Natural killer cell (primary cell): ENCODE data around the gene DHX57. TPM values are rescaled to one million over a fixed set of nuclear protein-coding genes. Genes with fewer than 3 reads are reported as not detected.
"Not testable (repeated sequence)": the region's sequence is repeated elsewhere in the genome, so short reads cannot be mapped to it uniquely, and the experiment has no call there.

Experiments used
- ATAC-seq, 3 donors: fragments of 150-1000 bp in 2 of 3; fragments of 200-7000 bp in 1 of 3; cut with Tn5 transposase; 1 replicate in 1 of 3; 2 replicates in 2 of 3; pipeline ENCODE4 v1.10.0; 2021; ENCODE audit warnings: mild to moderate bottlenecking in 2 of 3, moderate library complexity in 2 of 3
- DNase-seq, 2 donors: peaks; one replicate each; pipeline versions ENCODE4 v3.0.0 to v3.0.0-alpha.2; 2013 to 2021; ENCODE audit warnings: mixed read lengths in 1 of 2
- H3K27ac ChIP-seq: one replicate; pipeline ENCODE4 v1.5.1; 2013; ENCODE audit warnings: mild to moderate bottlenecking, low read length
- H3K27me3 ChIP-seq: one replicate; pipeline ENCODE4 v1.6.1; 2013; ENCODE audit warnings: low read length; ENCODE audit not compliant: control insufficient read depth, insufficient read depth
- H3K36me3 ChIP-seq: one replicate; pipeline ENCODE4 v1.6.1; 2013; ENCODE audit warnings: low read length; ENCODE audit not compliant: control insufficient read depth, insufficient read depth
- H3K4me1 ChIP-seq: one replicate; pipeline ENCODE4 v1.6.1; 2013; ENCODE audit warnings: low read length; ENCODE audit not compliant: control insufficient read depth, insufficient read depth
- H3K4me3 ChIP-seq: one replicate; pipeline ENCODE4 v1.5.1; 2013; ENCODE audit warnings: low read length
- H3K9me3 ChIP-seq: one replicate; pipeline ENCODE4 v1.6.1; 2013; ENCODE audit warnings: low read length; ENCODE audit not compliant: control insufficient read depth, insufficient read depth
- H3K27ac Mint-ChIP-seq, 2 donors: one replicate each; pipeline ENCODE4 v1.8.0; 2022; ENCODE audit warnings: mild to moderate bottlenecking in 2 of 2, mixed read lengths in 2 of 2, moderate library complexity in 1 of 2
- H3K27me3 Mint-ChIP-seq, 2 donors: one replicate each; pipeline ENCODE4 v1.8.0; 2022; ENCODE audit warnings: low read depth in 2 of 2, mixed read lengths in 2 of 2
- H3K36me3 Mint-ChIP-seq: one replicate; pipeline ENCODE4 v1.8.0; 2022; ENCODE audit warnings: mixed read lengths
- H3K4me1 Mint-ChIP-seq, 2 donors: one replicate each; pipeline ENCODE4 v1.8.0; 2022; ENCODE audit warnings: mixed read lengths in 2 of 2
- H3K4me3 Mint-ChIP-seq: one replicate; pipeline ENCODE4 v1.8.0; 2022; ENCODE audit warnings: mild to moderate bottlenecking, moderate library complexity, mixed read lengths
- H3K9me3 Mint-ChIP-seq, 2 donors: one replicate each; pipeline ENCODE4 v1.8.0; 2022; ENCODE audit warnings: mixed read lengths in 2 of 2
- WGBS: methylation state at CpG from one replicate; pipeline ENCODE4 v1.1.7; 2013; ENCODE audit warnings: missing lambda C conversion rate; ENCODE audit not compliant: insufficient coverage; 5-methylcytosine and 5-hydroxymethylcytosine counted together
- intact Hi-C: fragments of 100-400 bp; cut with micrococcal nuclease; formaldehyde crosslinking; loops from one replicate; pipeline ENCODE4 v1.14.2; 2022
- total RNA-seq, 4 donors: library from RNA; stranded (reverse); fragments of 120-200 nt in 1 of 4; gene quantifications; one replicate each; pipeline versions ENCODE4 v1.2.3 to v1.2.4, GENCODE V29; 2013 to 2022
- TF ChIP-seq, protein P1 (sequence below): fragments of 200-600 bp; IDR thresholded peaks from one replicate; pipeline ENCODE4 v1.8.0; 2022; ENCODE audit warnings: antibody characterized with exemption

The DHX57 gene
- total RNA-seq, 3 donors from 2014 or later (not counting 1 experiment from before 2014, with no cell fraction given) = 12.8 to 21.9 (median 18.5) TPM

DNA sequence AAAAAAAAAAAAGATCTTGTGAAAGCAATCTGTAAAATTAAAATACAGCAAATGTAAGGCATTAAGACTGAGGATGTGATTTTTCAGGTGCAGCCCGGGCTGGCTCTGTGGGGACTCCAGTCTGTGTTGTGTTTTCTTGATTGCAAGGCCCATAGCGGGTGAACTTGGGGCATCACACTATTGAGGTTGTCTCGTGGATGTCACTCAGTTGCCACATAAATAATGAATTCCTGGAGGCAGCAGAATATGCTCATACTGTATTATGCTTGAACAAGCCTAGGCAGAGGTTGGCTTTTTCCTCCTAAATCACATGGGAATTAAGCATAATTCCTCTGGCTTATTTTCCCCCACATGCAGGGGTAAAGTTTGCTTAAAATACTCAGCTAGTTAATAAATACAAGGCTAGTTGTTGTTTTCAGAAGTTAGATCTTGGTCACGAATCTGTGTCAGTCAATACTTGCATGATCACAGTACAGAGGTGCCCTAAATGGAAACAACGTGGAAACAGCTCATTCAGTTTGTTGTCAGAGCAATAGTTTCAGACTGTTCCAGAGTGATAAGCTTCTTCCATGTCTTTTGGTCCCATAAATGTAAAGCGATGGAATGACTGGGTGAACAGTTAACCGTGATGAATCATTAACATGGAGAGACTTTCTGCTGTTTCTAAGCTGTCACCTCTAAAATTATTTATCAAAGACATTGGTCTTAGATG, 81.3 kb downstream of the DHX57 start:
- no peaks in the 10 kb centered on the region for H3K9me3 ChIP-seq
- WGBS = 93% methylated on average over 7 of the region's 7 CpGs
- intact Hi-C loops = no loop called here
- H3K4me3 ChIP-seq = no peak overlapping the region
- no peaks in the 10 kb centered on the region for H3K27me3 ChIP-seq
- no peaks in the 10 kb centered on the region for H3K9me3 Mint-ChIP-seq
- no peak overlapping the region for H3K27ac ChIP-seq
- H3K4me1 Mint-ChIP-seq = no peaks in the 10 kb centered on the region
- no peaks in the 10 kb centered on the region for H3K27me3 Mint-ChIP-seq
- TF ChIP-seq, protein P1, sequence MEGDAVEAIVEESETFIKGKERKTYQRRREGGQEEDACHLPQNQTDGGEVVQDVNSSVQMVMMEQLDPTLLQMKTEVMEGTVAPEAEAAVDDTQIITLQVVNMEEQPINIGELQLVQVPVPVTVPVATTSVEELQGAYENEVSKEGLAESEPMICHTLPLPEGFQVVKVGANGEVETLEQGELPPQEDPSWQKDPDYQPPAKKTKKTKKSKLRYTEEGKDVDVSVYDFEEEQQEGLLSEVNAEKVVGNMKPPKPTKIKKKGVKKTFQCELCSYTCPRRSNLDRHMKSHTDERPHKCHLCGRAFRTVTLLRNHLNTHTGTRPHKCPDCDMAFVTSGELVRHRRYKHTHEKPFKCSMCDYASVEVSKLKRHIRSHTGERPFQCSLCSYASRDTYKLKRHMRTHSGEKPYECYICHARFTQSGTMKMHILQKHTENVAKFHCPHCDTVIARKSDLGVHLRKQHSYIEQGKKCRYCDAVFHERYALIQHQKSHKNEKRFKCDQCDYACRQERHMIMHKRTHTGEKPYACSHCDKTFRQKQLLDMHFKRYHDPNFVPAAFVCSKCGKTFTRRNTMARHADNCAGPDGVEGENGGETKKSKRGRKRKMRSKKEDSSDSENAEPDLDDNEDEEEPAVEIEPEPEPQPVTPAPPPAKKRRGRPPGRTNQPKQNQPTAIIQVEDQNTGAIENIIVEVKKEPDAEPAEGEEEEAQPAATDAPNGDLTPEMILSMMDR = no peak
- H3K4me3 Mint-ChIP-seq = no peak overlapping the region
- H3K4me1 ChIP-seq = no peaks in the 10 kb centered on the region
- ATAC-seq (no peak), DNase-seq (no peak)
- peaks cover 7% of the 10 kb centered on the region for H3K36me3 Mint-ChIP-seq
- H3K36me3 ChIP-seq = no peaks in the 10 kb centered on the region
- no peak overlapping the region for H3K27ac Mint-ChIP-seq

DNA sequence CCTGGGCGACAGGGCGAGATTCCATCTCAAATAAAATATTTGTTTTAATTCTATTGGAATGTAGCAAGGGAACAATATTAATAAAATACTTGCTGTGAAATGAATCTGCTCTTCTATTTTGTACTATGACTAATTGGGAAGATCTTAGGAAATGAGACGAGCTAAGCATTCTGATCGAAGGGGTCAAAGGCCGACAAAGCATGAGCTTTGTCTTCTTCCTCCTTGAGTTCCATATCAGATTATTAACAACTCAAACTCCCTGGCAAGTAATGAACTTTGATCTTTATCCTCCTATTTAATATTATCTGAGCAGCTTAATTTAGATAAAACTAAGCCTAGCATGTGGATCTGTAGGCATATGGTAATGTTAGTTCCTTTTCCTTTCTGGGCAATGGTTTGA, 82.2 kb downstream of the DHX57 start:
- no peak overlapping the region for H3K27ac Mint-ChIP-seq
- Histone ChIP-seq H3K27ac (no peak overlapping the region), H3K4me3 (no peak overlapping the region), H3K36me3 (no peaks in the 10 kb centered on the region), H3K4me1 (no peaks in the 10 kb centered on the region), H3K9me3 (no peaks in the 10 kb centered on the region), H3K27me3 (no peaks in the 10 kb centered on the region)
- ATAC-seq = no peak
- TF ChIP-seq, protein P1 = no peak
- no peak for DNase-seq
- no peaks in the 10 kb centered on the region for H3K9me3 Mint-ChIP-seq
- 94% methylated on average over 5 of the region's 5 CpGs for WGBS
- H3K36me3 Mint-ChIP-seq = peaks cover 7% of the 10 kb centered on the region
- no peak overlapping the region for H3K4me3 Mint-ChIP-seq
- H3K4me1 Mint-ChIP-seq = no peaks in the 10 kb centered on the region
- H3K27me3 Mint-ChIP-seq = no peaks in the 10 kb centered on the region
- intact Hi-C loops = no loop called here

DNA sequence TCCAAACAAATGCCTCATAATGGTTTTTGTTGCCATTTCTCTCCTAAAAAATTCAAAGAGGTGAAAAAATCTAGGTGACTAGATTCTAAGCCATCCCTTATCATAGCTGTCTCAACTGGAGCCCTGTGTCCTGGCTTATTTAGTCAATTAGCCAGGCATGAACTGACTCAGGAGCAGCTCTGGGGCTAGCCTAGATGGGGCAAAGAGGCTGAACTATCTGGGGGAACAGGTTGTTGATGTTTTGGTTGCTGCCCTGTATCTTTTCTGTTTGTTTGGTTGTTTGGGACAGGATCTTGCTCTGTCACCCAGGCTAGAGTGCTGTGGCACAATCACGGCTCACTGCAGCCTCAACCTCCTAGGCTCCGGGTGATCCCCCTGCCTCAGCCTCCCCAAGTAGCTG, 83.0 kb downstream of the DHX57 start:
- H3K27me3 Mint-ChIP-seq = no peaks in the 10 kb centered on the region
- no peak overlapping the region for H3K27ac Mint-ChIP-seq
- H3K4me1 Mint-ChIP-seq = no peaks in the 10 kb centered on the region
- H3K9me3 Mint-ChIP-seq = no peaks in the 10 kb centered on the region
- H3K36me3 Mint-ChIP-seq = peaks cover 5% of the 10 kb centered on the region
- no peaks in the 10 kb centered on the region for H3K27me3 ChIP-seq
- no peaks in the 10 kb centered on the region for H3K4me1 ChIP-seq
- H3K36me3 ChIP-seq = no peaks in the 10 kb centered on the region
- no peak overlapping the region for H3K4me3 Mint-ChIP-seq
- no peak overlapping the region for H3K27ac ChIP-seq
- H3K9me3 ChIP-seq = no peaks in the 10 kb centered on the region
- ATAC-seq = no peak
- H3K4me3 ChIP-seq = no peak overlapping the region
- no peak for DNase-seq
- TF ChIP-seq, protein P1 = no peak
- 46% methylated on average over 2 of the region's 2 CpGs for WGBS
- intact Hi-C loops = no loop called here

DNA sequence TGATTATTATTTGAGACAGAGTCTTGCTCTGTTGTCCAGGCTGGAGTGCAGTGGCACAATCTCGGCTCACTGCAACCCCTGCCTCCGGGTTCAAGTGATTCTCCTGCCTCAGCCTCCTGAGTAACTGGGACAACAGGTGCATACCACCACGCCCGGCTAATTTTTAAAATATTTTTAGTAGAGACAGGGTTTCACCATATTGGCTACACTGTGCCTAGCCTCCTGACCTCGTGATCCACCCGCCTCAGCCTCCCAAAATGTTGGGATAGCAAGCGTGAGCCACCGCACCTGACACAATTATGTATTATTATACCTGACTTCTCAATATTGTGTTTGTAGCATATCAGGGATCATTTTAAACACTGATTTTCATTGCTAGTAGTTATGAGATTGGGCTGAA, 83.4 kb downstream of the DHX57 start:
- ATAC-seq, H3K27ac ChIP-seq, H3K27me3 Mint-ChIP-seq, H3K36me3 ChIP-seq, H3K4me1 ChIP-seq, H3K9me3 ChIP-seq, H3K27ac Mint-ChIP-seq, H3K27me3 ChIP-seq, H3K36me3 Mint-ChIP-seq, H3K4me3 ChIP-seq, intact Hi-C loops, H3K4me1 Mint-ChIP-seq, H3K4me3 Mint-ChIP-seq, DNase-seq, H3K9me3 Mint-ChIP-seq: not testable (repeated sequence)
- 91% methylated on average over 8 of the region's 8 CpGs for WGBS
